WTC11 (cell line): ENCODE results near the gene SLC14A1. TPM values are rescaled to one million over a fixed set of nuclear protein-coding genes. Genes with fewer than 3 reads are reported as not detected.

Source experiments
- ATAC-seq: fragments of 200-7000 bp; cut with Tn5 transposase; 2 replicates; pipeline ENCODE4 v1.10.0; 2021; ENCODE audit warnings: mild to moderate bottlenecking, moderate library complexity
- CTCF ChIA-PET: fragments of 300-600 bp; sonication (Branson Sonifier 250); formaldehyde crosslinking; loops from one replicate; lab custom pipeline; 2021; ENCODE audit warnings: antibody characterized with exemption; lab: Charles Lee
- POLR2A ChIA-PET: fragments of 350-600 bp; sonication (Branson Sonifier 250); formaldehyde crosslinking; loops from one replicate; lab custom pipeline; 2021; ENCODE audit warnings: antibody characterized with exemption; lab: Charles Lee
- DNase-seq: peaks from one replicate; pipeline ENCODE4 v3.0.0; 2021; ENCODE audit warnings: low spot score
- H3K27ac Mint-ChIP-seq: 2 replicates; pipeline ENCODE4 v1.8.0; 2021; ENCODE audit warnings: mixed read lengths
- H3K27me3 Mint-ChIP-seq: 2 replicates; pipeline ENCODE4 v1.8.0; 2021; ENCODE audit warnings: low read depth, mild to moderate bottlenecking, moderate library complexity, mixed read lengths
- H3K36me3 Mint-ChIP-seq: 2 replicates; pipeline ENCODE4 v1.8.0; 2021; ENCODE audit warnings: mixed read lengths
- H3K4me1 Mint-ChIP-seq: 2 replicates; pipeline ENCODE4 v1.8.0; 2022; ENCODE audit warnings: mixed read lengths
- H3K4me3 Mint-ChIP-seq: 2 replicates; pipeline ENCODE4 v1.8.0; 2021; ENCODE audit warnings: mild to moderate bottlenecking, moderate library complexity, mixed read lengths
- H3K9me3 Mint-ChIP-seq: 2 replicates; pipeline ENCODE4 v1.8.0; 2021; ENCODE audit warnings: mixed read lengths
- ARID4B ChIP-seq: sonication (generic); formaldehyde crosslinking; IDR thresholded peaks from 2 replicates; pipeline ENCODE4 v1.8.0; 2023; ENCODE audit warnings: missing genetic modification reagents, mild to moderate bottlenecking, borderline replicate concordance
- CDX4 ChIP-seq: fragments of 250-450 bp; sonication (Bioruptor Pico); IDR thresholded peaks from 2 replicates; pipeline ENCODE4 v1.9.0; 2021; ENCODE audit warnings: moderate library complexity, mild to moderate bottlenecking, inconsistent platforms, borderline replicate concordance
- ELF4 ChIP-seq: sonication (generic); formaldehyde crosslinking; IDR thresholded peaks from 2 replicates; pipeline ENCODE4 v1.8.1; 2022; ENCODE audit warnings: low read depth, mild to moderate bottlenecking, moderate library complexity, missing genetic modification reagents
- FOXJ3 ChIP-seq: sonication (generic); formaldehyde crosslinking; IDR thresholded peaks from 2 replicates; pipeline ENCODE4 v1.9.0; 2021; ENCODE audit warnings: missing genetic modification reagents, mild to moderate bottlenecking, borderline replicate concordance
- IRF1 ChIP-seq: sonication (generic); formaldehyde crosslinking; IDR thresholded peaks from 2 replicates; pipeline ENCODE4 v1.8.0; 2023; ENCODE audit warnings: missing genetic modification reagents
- IRF2 ChIP-seq: sonication (generic); formaldehyde crosslinking; IDR thresholded peaks from 2 replicates; pipeline ENCODE4 v1.8.0; 2022; ENCODE audit warnings: low read depth, missing genetic modification reagents, borderline replicate concordance
- KAT7 ChIP-seq: sonication (generic); formaldehyde crosslinking; IDR thresholded peaks from 2 replicates; pipeline ENCODE4 v1.8.1; 2023; ENCODE audit warnings: missing genetic modification reagents, mild to moderate bottlenecking, borderline replicate concordance
- STAT6 ChIP-seq: sonication (generic); formaldehyde crosslinking; conservative IDR thresholded peaks from 2 replicates; pipeline ENCODE4 v1.8.1; 2023; ENCODE audit warnings: mild to moderate bottlenecking, low read depth, missing genetic modification reagents, moderate library complexity
- TEAD4 ChIP-seq: sonication (generic); formaldehyde crosslinking; IDR thresholded peaks from 2 replicates; pipeline ENCODE4 v1.8.0; 2022; ENCODE audit warnings: mild to moderate bottlenecking, missing genetic modification reagents
- ZNF396 ChIP-seq: fragments of 250-450 bp; sonication (Bioruptor Pico); IDR thresholded peaks from 2 replicates; pipeline ENCODE4 v1.8.0; 2021; ENCODE audit warnings: mild to moderate bottlenecking, moderate library complexity, borderline replicate concordance
- total RNA-seq: library from RNA; stranded (reverse); gene quantifications from 3 replicates; pipeline ENCODE4 v1.2.3, GENCODE V29; 2021
- TF ChIP-seq, protein P1 (sequence below): sonication (generic); formaldehyde crosslinking; IDR thresholded peaks from 2 replicates; pipeline ENCODE4 v1.8.1; 2022; ENCODE audit warnings: low read depth, mild to moderate bottlenecking, moderate library complexity, missing genetic modification reagents, borderline replicate concordance
- TF ChIP-seq, protein P2 (sequence below): sonication (generic); formaldehyde crosslinking; IDR thresholded peaks from 2 replicates; pipeline ENCODE4 v1.8.0; 2022; ENCODE audit warnings: mild to moderate bottlenecking, missing genetic modification reagents

Gene SLC14A1
- total RNA-seq, 1 experiment from 2014 or later, result not detected

DNA sequence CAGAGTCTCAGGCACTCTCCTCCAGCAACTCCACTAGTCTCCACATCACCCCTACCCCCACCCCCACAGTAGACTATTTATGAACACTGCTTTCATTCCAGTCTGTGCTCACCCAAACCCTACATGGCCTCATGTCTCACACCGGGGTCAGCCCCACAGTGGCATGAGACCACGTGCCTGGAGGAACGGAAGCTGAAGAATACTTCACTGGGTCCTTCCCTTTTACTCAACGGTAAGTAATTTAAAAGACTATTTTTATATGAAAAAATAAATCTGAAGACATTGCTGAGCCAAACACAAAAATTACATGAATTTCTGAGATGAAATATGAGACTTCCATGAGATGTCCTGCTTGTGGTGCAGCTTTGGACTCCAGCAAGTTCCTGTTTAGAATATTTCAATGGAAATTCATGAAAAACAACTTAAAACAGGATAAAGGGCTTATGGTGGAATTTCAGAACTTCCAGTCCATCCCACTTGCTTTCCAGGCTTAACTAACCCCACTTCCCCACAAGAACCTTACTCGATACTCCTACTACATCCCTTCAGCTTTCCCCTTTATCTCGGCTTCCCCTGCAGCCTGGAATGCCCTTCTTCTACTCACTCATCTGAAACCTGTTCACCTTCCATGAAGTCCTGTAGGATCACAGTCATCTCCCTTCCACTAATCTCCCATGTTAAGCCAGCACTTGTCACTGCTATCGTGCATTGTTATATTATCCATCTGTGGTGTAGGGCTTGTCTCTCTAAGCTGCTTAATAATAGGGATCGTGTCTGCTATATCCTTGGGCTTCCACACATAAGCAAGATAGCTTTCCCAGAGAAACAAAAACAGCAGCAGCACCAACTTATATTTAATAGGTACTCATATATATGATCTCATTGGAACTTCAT is 47.9 kb downstream of the SLC14A1 start:
- no peak for DNase-seq
- Mint-ChIP-seq H3K27ac (no peak overlapping the region), H3K27me3 (peaks cover 44% of the 10 kb centered on the region), H3K36me3 (no peaks in the 10 kb centered on the region), H3K4me1 (peaks cover 2% of the 10 kb centered on the region), H3K9me3 (peaks cover 11% of the 10 kb centered on the region), H3K4me3 (no peak overlapping the region)
- ATAC-seq, result no peak
- no peak for TF ChIP-seq TEAD4 (CRISPR knock-in tag)
- TF ChIP-seq KAT7 (CRISPR knock-in tag), result no peak
- TF ChIP-seq ZNF396 (CRISPR knock-in tag), result no peak
- TF ChIP-seq ARID4B (CRISPR knock-in tag), result no peak
- no peak for TF ChIP-seq IRF2 (CRISPR knock-in tag)
- TF ChIP-seq FOXJ3 (CRISPR knock-in tag), result no peak
- no peak for TF ChIP-seq ELF4 (CRISPR knock-in tag)
- TF ChIP-seq CDX4, result no peak
- TF ChIP-seq, protein P1, sequence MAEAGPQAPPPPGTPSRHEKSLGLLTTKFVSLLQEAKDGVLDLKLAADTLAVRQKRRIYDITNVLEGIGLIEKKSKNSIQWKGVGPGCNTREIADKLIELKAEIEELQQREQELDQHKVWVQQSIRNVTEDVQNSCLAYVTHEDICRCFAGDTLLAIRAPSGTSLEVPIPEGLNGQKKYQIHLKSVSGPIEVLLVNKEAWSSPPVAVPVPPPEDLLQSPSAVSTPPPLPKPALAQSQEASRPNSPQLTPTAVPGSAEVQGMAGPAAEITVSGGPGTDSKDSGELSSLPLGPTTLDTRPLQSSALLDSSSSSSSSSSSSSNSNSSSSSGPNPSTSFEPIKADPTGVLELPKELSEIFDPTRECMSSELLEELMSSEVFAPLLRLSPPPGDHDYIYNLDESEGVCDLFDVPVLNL, result no peak
- TF ChIP-seq IRF1 (CRISPR knock-in tag), result no peak
- TF ChIP-seq STAT6 (CRISPR knock-in tag), result no peak
- TF ChIP-seq, protein P2, sequence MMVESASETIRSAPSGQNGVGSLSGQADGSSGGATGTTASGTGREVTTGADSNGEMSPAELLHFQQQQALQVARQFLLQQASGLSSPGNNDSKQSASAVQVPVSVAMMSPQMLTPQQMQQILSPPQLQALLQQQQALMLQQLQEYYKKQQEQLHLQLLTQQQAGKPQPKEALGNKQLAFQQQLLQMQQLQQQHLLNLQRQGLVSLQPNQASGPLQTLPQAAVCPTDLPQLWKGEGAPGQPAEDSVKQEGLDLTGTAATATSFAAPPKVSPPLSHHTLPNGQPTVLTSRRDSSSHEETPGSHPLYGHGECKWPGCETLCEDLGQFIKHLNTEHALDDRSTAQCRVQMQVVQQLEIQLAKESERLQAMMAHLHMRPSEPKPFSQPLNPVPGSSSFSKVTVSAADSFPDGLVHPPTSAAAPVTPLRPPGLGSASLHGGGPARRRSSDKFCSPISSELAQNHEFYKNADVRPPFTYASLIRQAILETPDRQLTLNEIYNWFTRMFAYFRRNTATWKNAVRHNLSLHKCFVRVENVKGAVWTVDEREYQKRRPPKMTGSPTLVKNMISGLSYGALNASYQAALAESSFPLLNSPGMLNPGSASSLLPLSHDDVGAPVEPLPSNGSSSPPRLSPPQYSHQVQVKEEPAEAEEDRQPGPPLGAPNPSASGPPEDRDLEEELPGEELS, result no peak
- ChIA-PET CTCF (no interaction called here), POLR2A (no interaction called here)
